Measurements from ENCODE around the gene PLA2G12A.

Gene PLA2G12A

DNA sequence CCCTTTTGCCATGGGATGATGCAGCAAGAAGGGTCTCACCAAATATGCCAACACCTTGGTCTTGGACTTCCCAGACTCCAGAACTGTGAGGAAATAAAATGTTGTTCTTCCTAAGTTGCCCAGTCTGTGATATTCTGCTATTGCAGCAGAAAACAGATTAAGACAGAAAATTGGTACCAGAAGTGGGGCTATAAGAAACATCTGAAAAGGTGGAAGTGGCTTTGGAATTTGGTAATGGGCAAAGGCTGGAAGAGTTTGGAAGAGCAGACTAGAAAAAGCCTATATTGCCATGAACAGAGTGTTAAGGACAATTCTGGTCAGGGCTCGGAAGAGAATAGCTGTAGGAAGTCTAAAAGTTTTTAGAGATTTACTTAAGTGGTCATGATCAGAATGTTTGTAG, 54.0 kb downstream of the PLA2G12A start:
- no peak for DNase-seq

DNA sequence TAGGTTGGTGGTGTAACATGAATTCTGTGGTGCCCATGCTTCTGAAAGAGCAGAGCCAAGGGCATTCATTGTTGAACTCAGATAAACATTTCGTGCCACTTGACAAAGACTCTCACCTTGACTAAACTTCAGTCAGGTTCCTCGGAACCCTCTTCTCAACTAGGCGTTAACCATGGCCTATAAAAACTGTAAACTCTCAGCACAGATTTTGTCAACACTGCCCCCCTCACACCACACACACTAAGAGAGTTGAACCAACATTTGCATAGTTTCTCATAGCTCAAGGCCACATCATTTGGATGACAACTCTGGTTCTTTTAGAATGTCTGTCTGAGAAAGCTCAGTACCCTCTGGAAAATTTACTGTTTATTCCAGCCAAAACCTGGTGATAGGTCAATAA, 54.7 kb downstream of the PLA2G12A start:
- DNase-seq = no peak

DNA sequence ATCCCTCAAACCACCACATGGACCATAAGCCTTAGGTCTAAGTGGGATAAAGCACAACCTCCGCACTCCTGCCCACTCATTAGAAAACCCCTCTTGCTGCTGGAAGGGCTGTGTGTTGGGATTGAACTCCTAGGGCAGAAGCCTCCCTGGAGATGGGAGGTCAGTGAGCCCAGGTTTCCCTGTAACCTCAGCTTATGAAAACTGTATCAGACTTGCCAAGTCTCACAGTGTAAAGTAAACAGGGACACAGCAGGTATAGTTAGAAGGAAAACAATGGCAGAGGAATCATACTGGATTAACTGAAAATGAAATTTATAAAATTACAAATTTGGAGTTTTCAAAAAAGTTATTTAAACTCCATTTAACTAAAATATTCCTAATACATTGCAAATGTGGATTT, 56.6 kb downstream of the PLA2G12A start:
- no peak for DNase-seq

DNA sequence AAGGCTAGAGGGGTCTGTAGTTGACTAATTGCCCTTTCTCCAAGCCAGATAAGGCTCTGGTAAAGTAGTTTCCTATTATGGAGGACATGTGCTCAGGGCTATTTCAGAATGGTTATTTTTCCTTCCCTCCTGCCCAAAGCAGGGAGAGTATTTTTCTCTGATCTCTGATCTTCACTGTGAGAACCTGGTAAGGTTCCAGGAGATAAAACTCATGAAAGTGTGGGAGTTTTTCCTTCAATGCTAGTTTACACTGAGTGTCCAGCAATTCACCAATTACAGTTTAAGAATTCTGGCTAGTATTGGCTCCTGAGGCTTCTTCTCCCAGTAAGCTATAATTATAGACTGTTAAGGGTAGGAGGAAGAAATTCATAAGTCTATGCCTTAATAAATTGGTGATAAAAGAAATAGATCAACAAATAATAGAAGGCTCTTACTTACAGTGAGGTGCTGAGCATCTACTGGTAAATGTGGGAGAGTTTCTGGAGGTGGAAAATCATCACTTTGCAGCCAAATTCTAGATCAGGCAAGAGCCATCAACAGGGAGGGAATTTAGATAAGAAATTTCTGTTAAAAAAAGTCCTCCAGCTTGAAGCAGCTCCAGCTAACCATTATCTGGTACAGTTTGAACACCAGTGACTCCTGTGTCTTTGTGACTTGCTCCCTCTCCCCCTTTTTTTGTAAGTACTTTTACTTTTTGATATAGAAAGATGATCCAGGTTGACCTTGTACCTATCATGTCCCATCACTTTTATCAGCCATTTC, 57.5 kb downstream of the PLA2G12A start:
- DNase-seq = no peak

DNA sequence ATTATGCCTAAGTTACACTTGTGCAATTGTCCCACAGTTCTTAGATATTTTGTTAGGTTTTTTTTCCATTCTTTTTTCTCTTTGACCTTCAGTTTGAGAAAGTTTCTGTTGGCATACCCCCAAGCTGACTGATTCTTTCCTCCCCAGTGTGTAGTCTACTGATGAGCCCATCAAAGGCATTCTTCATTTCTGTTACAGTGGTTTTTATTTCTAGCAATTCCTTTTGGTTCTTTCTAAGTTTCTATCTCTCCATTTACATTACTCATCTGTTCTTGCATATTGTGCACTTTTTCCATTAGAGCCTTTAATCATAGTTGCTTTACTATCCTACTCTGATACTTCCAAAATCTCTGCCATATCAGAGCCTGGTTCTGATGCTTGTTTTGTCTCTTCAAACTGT, 58.5 kb downstream of the PLA2G12A start:
- DNase-seq = no peak

DNA sequence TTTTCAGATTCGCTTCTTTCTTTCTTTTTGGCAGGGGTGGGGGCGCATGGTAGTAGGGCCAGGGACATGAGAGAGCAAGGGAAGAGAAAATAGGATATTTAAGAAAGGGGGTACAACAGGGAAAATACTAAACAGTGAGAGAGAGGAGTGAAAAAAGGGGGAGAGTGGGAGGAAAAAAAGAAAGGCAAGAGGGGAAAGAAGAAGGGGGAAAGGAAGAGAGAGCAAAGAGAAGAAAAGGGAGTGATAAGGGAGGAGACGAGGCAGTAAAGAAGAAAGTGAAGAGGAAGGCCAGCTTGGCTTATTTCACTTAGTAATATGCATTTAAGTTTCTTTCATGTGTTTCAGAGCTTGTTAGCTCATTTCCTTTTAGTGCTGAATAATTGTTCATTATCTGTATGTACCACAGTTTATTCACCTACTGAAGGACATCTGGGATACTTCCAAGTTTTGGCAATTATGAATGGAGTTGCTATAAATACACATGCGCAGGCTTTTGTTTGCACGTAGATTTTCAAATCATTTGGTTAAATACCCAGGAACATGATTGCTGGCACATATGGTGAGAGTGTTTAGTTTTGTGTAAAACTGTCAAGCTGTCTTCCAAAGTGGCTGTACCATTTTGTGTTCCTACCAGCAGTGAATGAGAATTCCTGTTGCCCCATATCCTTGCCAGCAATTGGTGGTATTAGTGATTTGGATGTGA, 63.9 kb downstream of the PLA2G12A start:
- no peak for DNase-seq

DNA sequence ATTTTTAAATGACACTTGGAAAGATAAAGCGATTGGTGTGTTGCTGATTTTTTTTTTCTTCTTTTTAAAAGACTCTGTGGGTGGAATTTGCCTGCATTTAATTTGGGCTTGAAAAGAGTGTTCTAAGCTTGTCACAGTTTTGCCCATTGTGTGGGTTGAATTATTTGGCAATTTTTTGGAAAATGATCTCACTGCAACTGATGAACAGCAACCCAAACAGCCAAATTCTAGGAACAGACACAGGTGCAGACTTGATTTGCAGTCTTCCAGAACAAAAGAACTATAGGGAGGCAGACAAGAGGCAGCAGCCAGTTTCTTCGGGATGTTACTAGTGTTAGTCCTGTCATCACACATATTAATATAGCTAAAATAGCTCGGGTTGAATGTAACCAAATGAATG, 67.1 kb downstream of the PLA2G12A start:
- no peak for DNase-seq

DNA sequence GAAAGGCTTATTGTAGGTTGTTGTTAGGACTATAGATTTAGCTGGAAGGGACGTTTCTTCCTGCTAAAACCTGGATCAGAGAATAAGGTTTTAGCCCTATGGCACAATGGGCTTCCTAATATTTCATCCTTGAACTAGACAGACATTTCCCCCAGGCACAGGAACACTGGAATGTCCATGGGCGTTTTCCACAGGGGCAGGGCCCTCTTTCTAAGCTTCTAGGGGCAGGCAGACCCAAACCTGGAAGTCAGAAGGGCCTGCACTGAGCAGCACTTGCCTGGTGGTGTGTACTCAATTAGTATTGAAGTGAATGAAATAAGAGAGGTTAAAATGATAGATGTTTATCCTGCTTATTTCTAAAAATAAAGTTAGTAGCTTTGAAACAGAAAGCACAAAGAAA, 67.8 kb downstream of the PLA2G12A start:
- no peak for DNase-seq
